GM18517 (cell line): ENCODE data around the gene CYP1A2.
"Not testable (repeated sequence)": the region's sequence is repeated elsewhere in the genome, so short reads cannot be mapped to it uniquely, and the experiment has no call there.

Source experiments
- ATAC-seq: cut with Tn5 transposase; IDR thresholded peaks from one replicate; pipeline ENCODE4 v1.9.1; 2021; ENCODE audit warnings: mild to moderate bottlenecking, moderate library complexity; ENCODE audit not compliant: unreplicated experiment

The CYP1A2 gene

DNA sequence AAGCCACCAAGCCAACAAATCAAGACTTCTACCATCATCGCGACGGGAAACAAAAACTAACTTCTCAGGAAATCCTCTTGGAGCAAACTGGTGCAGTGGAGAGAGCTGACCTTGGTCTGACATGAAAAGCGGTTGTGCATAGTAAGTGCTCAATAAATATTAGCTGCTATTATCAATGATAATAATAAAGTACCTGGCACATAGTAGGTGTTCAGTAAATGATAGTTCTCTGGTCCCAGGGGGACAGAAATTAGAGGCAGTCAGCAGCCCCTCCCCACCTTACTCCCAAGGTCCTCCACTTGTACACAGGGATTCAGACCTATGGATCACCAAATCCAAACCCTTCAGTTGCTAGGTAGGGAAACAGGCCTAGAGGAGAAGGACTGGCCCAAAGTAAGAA is 27.2 kb downstream of the CYP1A2 start:
- no peak for ATAC-seq

DNA sequence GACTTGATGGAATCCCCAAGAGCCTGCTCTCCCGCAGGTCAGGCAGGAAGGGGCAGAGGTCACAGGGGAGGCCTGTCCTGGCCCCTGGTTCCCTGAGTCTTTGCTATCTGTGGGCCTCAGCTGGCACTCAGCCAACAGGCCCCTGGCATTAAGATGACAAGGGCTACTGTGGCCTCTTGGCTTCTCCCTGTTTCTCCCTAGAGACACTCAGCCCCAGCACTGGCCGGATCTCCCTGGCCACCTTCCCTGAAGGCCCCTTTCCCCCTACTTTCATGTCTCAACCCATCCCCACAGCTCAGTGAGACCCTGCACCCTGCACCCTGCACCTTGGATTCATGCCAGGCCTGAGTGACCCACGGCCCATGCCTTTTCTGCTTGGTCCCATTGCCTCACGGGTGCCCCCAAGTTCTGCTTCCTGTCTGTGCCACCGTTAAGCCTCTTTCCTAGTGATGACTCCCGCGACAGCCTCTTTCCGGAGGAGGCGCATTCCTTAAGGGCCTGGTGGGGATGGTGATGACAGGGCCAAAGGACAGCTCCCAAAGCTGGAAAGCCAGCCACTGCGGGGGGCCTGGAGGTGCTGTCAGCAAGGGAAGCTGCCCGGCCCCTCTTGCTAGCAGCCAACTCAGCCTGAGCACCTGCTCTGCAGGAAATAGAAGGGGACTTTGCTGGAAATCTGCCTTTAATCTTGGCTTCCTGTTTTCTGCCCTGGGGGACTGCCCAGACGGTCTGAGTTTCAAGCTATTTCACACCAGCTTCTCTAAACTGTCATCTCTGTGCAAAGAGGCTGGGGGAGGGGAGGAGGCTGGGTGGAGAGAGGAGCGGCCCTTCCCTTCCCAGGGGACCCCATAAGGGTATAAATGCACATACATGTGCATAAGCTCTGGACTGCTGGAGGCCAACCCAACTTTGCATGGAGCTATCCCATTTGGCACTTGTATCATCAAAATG is 28.4 kb downstream of the CYP1A2 start:
- no peak for ATAC-seq

DNA sequence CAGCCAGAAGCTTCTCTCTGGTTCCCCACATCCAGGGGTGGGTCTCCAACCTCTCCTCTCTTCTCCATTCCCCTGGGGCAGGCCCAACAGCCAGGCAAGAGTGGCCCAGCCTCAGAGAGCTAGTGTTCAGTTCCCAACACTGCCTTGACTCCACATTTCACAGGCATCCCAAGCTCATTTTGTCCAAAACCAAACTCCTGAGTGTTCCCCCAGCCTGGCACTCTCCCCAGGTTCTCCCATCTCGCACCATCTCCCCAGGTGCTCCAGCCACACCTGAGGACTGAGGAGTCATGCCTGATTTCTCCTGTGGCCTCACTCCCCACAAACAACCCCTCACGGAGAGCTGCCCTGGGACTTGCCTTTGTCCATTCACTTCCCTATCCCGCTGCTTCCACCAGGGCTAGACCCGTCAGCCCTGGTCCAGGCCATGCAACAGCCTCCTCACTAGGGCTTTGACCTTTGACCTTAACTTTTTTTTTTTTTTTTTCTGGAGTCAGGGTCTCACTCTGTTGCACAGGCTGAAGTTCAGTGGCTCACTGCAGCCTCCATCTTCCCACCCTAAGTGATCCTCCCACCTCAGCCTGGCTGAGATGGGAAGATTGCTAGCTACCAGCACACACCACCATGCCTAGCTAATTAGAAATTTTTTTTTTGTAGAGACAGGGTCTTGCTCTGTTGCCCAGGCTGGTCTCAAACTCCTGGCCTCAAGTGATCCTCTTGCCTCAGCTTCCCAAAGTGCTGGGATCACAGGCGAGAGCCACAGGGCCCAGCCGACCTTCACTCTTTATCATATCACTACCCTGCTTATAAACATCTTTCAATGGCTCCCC is 29.3 kb downstream of the CYP1A2 start:
- ATAC-seq = no peak

DNA sequence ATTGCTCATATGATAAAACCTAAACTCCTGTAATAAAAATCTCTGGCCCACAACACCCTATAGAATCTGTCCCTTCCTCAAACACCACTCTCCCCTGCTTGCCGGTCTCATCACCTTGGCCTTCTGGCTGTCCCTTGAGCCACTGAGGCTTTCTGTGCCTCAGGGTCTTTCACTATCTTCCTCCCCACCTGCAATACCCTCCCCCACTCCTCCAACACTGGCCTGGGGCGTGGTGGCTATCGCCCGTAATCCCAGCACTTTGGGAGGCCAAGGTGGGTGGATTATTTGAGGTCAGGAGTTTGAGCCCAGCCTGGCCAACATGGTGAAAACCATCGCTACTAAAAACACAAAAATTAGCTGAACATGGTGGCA is 29.9 kb downstream of the CYP1A2 start:
- no peak for ATAC-seq

DNA sequence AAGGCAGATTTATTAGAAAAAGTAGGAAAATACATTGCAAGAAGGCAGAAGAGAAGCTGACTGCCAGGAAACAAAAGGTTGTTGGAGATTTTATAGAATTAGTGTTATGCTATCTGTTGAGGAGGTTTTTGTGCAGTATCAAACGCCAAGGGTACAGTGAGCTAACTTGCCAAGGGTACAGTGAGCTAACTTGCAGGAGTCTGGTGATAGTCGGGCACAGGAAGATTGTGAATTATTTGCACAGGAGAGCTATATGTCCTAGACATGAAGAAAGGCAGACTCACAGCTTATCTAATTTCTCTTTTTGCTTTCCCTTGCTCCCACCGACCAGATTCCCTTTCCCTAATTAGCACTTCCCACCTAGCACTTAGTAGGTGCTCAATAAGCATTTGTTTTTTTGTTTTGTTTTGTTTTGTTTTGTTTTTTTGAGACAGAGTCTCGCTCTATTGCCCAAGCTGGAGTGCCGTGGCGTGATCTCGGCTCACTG is 30.6 kb downstream of the CYP1A2 start:
- no peak for ATAC-seq

DNA sequence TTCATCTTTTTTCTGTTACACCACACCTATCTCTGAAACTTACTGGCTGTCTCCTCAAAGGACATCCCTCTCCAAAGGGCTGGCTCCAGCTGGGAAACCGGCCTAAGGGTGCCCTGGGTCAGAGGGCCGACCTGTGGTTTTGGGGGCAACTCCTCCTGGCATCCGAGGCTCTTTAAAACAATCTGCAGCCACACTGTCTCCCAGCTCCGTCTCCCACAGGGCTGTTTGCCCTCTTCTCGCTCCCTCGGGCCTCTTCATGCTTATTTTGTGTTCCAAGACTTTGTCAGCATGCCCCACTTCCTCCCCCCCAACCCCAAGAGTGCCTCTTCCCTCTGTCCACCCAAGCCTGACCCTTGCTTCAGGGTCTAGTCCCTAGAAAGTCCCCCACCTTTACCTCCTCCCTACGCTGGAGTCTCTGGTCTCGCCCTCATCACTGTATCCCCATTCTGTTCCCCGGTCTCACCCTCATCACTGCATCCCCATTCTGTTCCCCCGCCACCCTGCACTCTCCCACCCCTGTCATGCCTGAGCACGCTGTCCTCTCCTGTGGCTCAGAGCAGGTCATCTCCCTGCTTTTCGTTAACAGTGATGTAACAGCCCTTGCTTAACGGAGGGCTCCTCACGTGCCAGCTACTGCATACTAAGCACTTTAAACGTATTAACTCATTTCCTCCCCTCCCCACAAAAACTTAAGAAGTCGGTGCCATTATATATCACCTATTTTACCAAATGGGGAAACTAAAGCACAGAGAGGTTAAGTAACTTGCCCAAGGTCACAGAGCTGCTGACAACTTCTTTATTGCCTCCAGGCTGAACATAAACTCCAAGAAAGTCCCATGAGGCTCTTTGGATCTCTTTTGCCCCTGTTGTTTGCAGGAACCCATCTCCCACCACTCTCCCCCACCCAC is 32.1 kb downstream of the CYP1A2 start:
- no peak for ATAC-seq

DNA sequence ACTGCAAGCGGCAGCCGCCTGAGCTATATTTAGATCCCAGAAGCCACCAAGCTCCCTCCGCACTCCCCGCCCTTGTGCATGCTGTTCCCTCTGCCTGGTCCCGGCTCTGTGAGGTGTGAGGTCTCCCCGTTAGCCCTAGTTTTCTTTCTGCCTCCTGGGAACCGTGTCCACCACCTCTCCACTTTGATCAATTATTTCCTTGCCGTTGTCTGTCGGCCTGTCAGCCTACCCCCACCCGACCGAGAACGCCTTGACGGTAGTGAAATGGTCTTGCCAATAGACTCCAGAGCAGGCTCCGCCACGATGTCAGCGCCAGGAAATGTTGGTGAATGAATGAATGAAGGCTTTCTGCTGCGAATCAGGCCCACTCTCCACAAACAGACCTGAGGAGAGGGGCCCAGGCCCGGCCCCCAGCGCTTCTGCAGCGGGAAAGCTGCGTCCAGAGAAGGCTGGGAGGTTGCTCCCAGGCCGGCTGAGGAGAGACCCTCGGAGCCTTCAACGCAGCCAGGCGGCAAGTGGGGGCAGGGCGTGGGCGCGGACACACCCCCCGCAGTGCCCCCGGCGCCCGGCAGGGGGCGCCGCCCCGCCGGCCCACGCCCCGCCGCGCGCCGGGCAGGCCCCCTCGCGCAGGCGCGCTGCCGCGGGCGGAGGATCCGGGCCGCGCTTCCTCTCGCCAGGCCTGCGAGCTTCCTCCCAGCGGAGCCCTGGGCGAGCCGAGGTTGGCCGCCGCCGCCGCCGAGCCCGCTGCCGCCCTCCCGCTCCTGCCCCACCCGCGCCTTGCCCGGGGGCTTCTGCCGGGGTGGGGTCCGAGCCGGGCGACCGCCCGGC is 33.0 kb downstream of the CYP1A2 start, which contains the start of gene CSK:
Gene CSK (plus strand): TSS at position 650 of the 828 bp plus-strand sequence. CDS start 16,218 bp downstream, outside the sequence.
- no peak for ATAC-seq

DNA sequence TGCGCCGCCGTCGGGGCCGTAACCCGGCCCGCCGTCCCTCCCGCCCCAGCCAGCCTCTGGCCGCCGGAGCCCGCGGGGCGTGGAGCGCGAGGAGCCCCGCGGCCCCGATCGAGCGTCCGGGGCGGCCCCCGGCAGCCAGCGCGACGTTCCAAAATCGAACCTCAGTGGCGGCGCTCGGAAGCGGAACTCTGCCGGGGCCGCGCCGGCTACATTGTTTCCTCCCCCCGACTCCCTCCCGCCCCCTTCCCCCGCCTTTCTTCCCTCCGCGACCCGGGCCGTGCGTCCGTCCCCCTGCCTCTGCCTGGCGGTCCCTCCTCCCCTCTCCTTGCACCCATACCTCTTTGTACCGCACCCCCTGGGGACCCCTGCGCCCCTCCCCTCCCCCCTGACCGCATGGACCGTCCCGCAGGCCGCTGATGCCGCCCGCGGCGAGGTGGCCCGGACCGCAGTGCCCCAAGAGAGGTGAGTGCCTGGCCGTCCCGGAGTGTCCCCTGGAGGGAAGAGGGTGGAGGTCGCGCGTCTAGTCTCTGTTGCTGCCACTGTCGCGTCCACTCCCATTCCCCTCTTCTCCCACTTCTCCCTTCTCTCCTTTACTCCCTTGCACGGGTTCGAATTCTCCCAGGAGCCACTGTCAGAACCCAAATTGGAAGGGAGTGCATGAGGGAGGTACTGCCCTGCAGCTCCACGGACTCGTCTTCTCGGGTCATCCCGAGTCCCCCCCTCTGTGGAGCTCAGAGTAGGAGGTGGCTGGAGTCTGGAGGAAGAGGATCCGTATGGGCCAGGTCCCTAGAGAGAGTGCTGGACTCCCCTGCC is 33.8 kb downstream of the CYP1A2 start:
- no peak for ATAC-seq

DNA sequence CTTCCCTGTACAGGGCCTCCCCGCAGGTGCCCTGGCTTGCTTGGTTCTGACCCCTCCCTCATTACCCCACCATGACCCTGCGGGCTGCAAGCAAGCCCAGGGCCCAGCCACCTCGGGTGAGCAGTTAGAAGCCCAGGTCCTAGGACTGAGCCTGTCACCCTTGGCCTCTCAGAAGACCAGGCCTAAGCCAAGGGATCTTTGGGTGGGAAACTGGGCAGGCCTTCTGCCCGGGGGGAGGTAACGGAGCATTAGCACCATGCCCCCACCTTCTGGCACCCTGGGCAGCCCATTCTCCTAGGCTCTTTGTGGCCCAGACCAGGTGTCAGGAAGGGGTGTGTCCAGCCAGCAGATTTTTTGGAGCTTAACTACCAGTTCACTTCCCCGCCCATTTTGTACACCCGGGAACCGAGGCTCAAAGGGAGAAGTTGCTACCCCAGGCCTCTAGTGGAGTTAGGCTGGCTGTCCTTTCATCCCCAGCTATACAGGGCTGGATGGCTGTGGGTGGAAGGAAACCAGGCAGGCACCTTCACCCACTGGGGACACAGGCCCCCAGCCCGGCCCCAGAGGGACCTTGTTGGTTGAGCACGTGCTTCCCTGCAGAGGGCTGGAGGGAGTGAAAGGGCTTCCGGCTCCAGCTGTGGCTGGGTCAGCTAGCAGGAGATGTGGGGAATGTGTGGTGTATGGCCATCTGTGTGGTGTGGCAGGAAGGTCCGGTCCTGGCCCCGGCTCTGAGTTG is 34.6 kb downstream of the CYP1A2 start:
- ATAC-seq = no peak

DNA sequence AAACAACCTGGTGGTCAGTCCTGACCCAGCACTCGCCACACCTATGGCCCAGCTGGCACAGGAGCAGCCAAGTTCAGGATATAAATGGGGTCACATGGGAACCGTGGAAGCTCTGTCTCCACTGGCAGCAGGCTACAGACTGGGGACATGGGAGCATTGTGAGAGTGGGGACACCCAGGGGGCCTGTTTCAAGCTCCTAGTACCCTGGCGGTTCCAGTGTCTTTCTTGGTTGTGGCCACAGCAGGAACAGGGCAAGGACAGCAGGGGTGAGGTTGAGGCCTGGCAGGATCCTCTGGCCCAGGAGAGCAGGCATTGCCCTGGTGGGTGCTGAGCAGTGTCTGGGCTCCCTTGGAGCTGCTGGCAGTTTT is 35.1 kb downstream of the CYP1A2 start:
- no peak for ATAC-seq

DNA sequence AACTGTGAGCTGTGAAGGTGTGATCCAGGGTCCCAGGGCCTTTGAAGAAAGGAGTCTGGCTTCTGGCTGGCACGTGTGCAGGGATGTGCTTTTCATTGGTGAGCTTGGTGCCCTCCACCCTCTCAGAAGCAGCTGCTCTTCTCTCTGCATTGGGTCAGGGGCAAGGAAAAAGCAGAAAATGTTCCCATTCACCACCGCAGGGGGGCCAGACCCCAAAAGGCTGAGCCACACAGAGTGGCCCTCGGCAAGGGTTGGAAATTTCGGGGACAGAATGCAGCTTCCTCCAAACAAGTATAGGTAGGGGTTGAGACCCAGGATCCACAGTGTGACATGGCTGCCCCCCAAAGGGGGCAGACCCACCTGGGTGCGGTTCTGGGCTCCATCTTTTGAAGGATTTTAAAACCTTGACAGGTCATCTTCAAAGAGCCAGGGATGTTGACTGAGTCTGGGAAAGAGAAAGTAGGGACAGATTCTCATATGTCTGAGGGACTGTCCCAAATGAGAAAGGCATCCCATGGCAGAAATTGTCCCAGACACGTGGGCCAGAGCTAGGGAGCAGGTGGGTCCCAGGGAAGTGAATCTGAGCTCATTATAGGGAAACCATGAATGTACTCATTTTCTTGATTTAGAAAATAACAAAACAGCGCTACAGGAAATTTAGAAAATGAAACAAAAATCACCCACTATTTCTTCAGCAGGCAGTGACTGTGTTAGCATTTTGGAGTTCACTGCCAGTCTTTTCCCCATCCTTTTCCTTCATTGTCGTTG is 36.0 kb downstream of the CYP1A2 start:
- no peak for ATAC-seq

DNA sequence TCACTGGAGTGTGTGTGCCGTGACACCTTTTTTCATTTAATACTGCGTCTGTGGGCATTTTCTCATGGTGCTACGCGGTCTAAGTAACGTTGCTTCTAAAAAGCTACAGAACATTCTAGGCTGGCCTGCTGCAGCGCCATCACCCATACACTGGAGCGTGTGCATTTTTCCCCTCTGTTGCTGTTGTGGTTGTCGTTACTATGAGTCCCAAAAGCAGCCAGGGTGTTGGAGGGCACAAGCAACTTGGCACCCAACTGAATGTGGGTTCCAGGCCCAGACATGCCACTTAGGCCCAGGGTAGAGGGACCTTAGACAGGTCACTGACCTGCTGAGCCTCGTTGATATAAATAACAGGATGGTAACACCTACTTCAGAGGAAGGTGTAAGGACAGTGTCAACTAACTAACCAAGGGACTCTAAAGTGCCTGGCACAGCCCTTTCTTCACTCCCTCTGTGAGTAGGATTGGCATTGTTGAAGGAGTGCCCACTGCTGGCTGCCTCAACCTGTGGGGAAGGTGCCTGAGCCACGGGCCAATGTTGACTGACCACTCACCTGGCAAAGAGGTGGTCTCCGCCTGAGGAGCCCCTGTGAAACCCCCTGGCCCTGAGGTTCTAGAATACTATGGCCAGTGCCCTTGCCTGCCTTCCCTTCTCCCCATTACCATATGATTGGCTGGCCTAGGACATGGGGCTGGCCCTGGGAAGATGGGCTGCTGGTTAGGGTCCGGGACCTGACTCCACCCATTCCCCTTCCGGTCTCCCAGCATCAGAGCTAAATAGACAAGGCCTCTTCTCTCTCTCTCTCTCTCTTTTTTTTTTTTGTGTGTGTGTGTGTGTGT is 36.8 kb downstream of the CYP1A2 start:
- no peak for ATAC-seq

DNA sequence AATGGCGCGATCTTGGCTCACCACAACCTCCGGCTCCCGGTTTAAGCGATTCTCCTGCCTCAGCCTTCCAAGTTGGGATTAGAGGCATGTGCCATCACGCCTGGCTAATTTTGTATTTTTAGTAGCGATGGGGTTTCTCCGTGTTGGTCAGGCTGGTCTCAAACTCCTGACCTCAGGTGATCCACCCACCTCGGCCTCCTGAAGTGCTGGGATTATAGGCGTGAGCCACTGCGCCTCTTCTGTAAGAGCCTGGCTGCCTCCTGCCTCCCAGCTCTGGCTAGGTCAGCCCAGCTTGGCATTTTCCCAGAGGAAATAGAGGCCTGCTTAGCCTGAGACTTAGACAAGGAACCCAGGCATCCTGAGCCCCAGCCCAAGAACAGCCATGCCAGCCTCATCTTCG is 37.4 kb downstream of the CYP1A2 start:
- not testable (repeated sequence) for ATAC-seq

DNA sequence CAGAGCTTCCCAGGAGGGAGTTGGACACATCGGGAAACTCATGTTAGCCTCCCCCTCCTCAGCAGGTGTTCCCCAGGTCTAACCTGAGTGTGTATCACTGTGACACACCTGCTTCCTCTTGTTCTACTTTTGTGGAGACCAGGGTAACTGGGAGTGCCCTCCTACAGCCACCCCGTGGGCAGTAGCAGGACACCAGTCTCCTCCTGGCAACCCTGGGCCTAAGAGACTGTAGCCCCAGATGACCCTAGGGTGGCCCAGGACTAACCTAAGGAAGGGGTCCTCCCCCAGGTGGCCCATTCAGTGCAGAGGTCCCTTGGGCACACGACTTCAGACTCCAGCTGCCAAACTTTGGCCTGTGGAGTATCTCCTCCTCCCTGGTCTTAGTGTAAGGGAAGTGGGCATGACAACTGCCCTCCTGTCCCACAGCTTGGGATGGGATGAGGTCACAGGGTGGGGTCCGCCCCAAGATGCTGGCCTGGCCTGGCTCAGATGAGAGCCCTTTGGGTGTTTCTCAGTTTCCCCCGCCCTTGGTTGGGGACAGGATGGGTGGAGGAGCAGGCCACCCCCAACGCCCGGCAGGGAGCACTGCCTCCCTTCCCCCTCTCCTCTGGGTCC is 38.0 kb downstream of the CYP1A2 start:
- no peak for ATAC-seq

DNA sequence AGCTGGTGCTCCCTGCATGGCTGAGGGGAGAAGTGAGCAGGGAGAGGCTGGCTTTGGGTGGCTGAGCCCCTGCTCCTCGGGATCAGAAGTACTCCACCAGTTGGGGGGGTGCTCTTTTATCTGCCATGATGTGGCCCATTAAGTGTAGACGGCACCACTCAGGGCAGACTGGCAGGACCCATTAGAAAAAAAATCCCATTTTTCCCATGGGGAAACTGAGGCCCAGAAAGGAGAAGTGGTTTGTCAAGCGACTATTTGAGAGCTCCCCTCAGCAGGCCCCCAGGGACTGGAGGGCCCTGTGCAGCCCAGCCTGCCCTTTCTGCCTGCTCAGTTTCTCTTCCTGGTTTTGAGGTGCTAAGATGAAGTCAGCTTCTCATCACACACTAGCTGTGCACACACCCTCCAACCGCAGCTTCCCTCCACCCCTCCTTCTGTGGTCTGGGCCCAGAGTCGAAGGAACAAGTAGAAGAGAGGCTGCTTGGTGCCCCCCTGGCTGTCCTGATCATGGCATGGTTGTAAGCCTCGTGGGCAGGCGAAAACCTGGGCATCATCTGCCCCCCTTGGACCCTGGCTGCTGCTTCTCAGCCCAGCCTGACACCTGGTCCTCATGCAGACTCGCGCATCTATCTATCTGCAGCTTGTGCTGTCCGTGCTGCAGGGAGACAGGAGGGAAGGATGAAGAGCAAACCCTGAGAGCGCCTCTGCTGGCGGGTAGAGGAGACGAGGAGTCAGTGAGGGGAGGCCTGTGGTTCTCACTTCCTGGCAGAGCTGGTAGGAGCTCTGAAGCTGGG is 38.8 kb downstream of the CYP1A2 start:
- peak; percentile 43 for ATAC-seq
